ENCODE results near the gene ANKRD13A. TPM values are rescaled to one million over a fixed set of nuclear protein-coding genes. Genes with fewer than 3 reads are reported as not detected.
A peak's percentile ranks its signal among the peaks of the same experiment; 100 is the strongest.

Gene ANKRD13A
- total and polyA plus RNA-seq, 2 donors from 2014 or later, result 23.2 to 68.0 TPM

DNA sequence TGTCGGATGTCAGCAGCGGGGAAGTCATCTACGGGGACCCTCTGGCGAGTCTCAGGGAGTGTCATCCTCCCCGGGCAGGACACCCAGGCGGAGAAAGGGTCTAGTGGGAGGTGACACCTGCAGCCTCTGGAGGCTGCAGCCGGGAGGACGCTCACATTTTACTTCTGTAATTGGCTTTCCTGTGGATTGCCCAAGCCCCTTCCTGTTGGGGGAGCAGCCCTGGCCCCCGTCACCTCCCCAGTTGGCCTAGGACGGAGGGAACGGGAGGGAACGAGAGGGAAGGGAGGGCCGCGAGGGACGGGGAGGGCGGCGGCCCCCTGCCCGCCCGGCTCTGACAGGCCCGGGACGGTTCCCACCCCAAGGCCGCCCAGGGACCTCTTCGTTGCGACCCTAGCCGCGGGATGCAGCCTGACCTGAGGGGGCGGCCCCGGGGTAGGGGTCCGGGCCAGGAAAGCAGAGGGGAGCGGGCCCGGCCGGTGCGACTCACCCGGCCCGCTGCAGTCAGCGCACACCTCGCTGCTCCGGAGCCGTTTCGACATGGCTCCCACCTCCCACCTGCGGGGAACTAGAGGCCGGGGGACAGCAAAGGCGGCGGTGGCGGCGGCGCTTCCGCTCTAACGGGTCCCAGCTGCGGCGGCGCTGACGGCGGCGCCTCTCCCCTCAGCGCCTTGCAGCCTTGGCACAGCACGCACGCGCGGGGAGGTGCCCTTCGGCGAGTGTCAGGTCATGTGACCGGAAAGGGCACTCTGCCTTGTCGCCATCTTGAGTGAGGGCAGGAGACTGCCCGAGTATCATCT lies 3.3 kb upstream of the ANKRD13A start, which contains the start of gene GIT2:
GIT2 (minus strand) TSS at position 683 of the 797 bp plus-strand sequence; CDS start at position 539, 144 bp downstream.
- DNase-seq, result peak; percentile 93 to 98 (median 96)
- H3K27me3 ChIP-seq (ENCODE audit: control insufficient read depth, insufficient read depth, low read length), result no peaks in the 10 kb centered on the region
- FAIRE-seq, result no peak
- H3K4me3 ChIP-seq (ENCODE audit: low read length in 3 of 3), result peak within 1 kb of the TSS; percentile 55 to 88 (median 82)
- H3K36me3 ChIP-seq (ENCODE audit: control insufficient read depth in 2 of 3, insufficient read depth in 3 of 3, low read length in 3 of 3), result peaks cover 0 to 5% (median 0%) of the 10 kb centered on the region in 3 donors
- TF ChIP-seq, protein P1, sequence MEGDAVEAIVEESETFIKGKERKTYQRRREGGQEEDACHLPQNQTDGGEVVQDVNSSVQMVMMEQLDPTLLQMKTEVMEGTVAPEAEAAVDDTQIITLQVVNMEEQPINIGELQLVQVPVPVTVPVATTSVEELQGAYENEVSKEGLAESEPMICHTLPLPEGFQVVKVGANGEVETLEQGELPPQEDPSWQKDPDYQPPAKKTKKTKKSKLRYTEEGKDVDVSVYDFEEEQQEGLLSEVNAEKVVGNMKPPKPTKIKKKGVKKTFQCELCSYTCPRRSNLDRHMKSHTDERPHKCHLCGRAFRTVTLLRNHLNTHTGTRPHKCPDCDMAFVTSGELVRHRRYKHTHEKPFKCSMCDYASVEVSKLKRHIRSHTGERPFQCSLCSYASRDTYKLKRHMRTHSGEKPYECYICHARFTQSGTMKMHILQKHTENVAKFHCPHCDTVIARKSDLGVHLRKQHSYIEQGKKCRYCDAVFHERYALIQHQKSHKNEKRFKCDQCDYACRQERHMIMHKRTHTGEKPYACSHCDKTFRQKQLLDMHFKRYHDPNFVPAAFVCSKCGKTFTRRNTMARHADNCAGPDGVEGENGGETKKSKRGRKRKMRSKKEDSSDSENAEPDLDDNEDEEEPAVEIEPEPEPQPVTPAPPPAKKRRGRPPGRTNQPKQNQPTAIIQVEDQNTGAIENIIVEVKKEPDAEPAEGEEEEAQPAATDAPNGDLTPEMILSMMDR (IDR thresholded peaks at IDR 0.05; ENCODE audit: borderline replicate concordance, extremely low read depth, insufficient read depth), result peak; percentile 8
- intact Hi-C loops (cut with DNase I), result no loop called here
- peak within 1 kb of the TSS; percentile 57 to 88 (median 62) for H3K9ac ChIP-seq (ENCODE audit: low read length in 3 of 3)
- peaks cover 0 to 18% (median 7%) of the 10 kb centered on the region in 3 donors for H3K4me1 ChIP-seq (ENCODE audit: control insufficient read depth in 2 of 3, insufficient read depth in 2 of 3, low read depth in 1 of 3, low read length in 3 of 3)
- no peaks in the 10 kb centered on the region for H3K9me3 ChIP-seq (ENCODE audit: control insufficient read depth in 2 of 3, insufficient read depth in 1 of 3, low read length in 3 of 3)
- peak within 1 kb of the TSS; percentile 43 to 56 for H3K27ac ChIP-seq (ENCODE audit: low read depth in 2 of 2, low read length in 2 of 2)

- H3K27me3 ChIP-seq (ENCODE audit: control insufficient read depth, insufficient read depth, low read length), result no peaks in the 10 kb centered on the region
- H3K4me3 ChIP-seq (ENCODE audit: low read length in 3 of 3), result peak overlapping the region; percentile 55 to 88 (median 82)
- H3K9ac ChIP-seq (ENCODE audit: low read length in 3 of 3), result peak overlapping the region in 2 of 3 donors; percentile 62 to 88
- peaks cover 0 to 3% (median 0%) of the 10 kb centered on the region in 3 donors for H3K36me3 ChIP-seq (ENCODE audit: control insufficient read depth in 2 of 3, insufficient read depth in 3 of 3, low read length in 3 of 3)
- H3K27ac ChIP-seq (ENCODE audit: low read depth in 2 of 2, low read length in 2 of 2), result peak overlapping the region in 1 of 2 donors; percentile 13
- intact Hi-C loops (cut with DNase I), result no loop called here
- no peaks in the 10 kb centered on the region for H3K9me3 ChIP-seq (ENCODE audit: control insufficient read depth in 2 of 3, insufficient read depth in 1 of 3, low read length in 3 of 3)
- H3K4me1 ChIP-seq (ENCODE audit: control insufficient read depth in 2 of 3, insufficient read depth in 2 of 3, low read depth in 1 of 3, low read length in 3 of 3), result peaks cover 0 to 18% (median 7%) of the 10 kb centered on the region in 3 donors
- TF ChIP-seq, protein P1 (IDR thresholded peaks at IDR 0.05; ENCODE audit: borderline replicate concordance, extremely low read depth, insufficient read depth), result no peak
- no peak for DNase-seq
- no peak for FAIRE-seq
Observed at GRCh38 chr12:109996483-109996853, 2.8 kb upstream of the ANKRD13A start.

DNA sequence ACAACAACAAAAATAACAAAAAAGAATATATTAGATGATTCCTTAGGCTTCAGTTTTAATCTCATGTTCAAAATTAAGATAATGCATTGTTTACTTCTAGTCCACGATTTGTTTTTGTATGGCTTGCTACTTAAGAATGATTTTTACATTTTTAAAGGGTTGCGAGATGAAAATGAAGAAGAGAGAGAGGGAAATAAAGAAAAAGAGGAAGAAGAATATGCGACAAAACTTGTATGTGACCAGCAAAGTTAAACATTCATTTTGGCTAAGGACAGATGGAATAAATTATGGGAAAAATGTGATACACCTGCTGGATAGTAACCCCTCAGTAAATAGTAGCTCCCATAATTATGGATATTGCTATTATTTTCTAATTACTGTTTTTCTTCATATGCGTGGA lies 1.8 kb upstream of the ANKRD13A start:
- H3K4me1 ChIP-seq (ENCODE audit: control insufficient read depth in 2 of 3, insufficient read depth in 2 of 3, low read depth in 1 of 3, low read length in 3 of 3), result peaks cover 0 to 18% (median 7%) of the 10 kb centered on the region in 3 donors
- H3K9me3 ChIP-seq (ENCODE audit: control insufficient read depth in 2 of 3, insufficient read depth in 1 of 3, low read length in 3 of 3), result no peaks in the 10 kb centered on the region
- no peaks in the 10 kb centered on the region for H3K36me3 ChIP-seq (ENCODE audit: control insufficient read depth in 2 of 3, insufficient read depth in 3 of 3, low read length in 3 of 3)
- intact Hi-C loops (cut with DNase I), result no loop called here
- DNase-seq, result no peak
- no peak overlapping the region for H3K27ac ChIP-seq (ENCODE audit: low read depth in 2 of 2, low read length in 2 of 2)
- no peak for FAIRE-seq
- H3K4me3 ChIP-seq (ENCODE audit: low read length in 3 of 3), result no peak overlapping the region
- H3K9ac ChIP-seq (ENCODE audit: low read length in 3 of 3), result no peak overlapping the region
- H3K27me3 ChIP-seq (ENCODE audit: control insufficient read depth, insufficient read depth, low read length), result no peaks in the 10 kb centered on the region
- TF ChIP-seq, protein P1 (IDR thresholded peaks at IDR 0.05; ENCODE audit: borderline replicate concordance, extremely low read depth, insufficient read depth), result no peak
